PC-9 (cell line): ENCODE measurements around the gene IGFLR1.

Source experiments
- EZH2 ChIP-seq: fragments of 200-600 bp; sonication (generic); IDR thresholded peaks from 2 replicates; pipeline ENCODE4 v1.8.0; 2017; ENCODE audit warnings: antibody characterized with exemption, low read depth
- TF ChIP-seq, protein P1 (sequence below): fragments of 200-600 bp; sonication (generic); conservative IDR thresholded peaks from 2 replicates; pipeline ENCODE4 v1.6.1; 2017; ENCODE audit warnings: mixed run types, antibody characterized with exemption, mild to moderate bottlenecking, moderate library complexity

DNA sequence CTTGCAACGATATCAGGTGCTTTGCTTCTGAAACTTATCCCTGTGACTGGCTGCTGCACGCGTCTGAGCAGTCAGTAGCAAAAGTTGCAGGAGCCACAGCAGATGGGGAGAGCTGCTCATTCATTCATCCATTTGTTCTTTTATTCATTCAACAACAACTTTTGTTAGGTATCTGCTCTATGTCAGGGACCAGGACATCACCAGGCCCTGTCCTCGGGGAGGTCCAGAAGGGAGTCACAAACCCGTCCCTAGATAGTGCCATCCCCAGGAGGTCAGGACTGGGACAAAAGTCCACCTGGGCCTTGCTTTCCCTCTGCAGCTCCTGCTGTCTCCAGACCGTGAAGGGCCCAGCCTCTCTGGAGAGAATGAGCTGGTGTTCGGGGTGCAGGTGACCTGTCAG lies 35.7 kb upstream of the IGFLR1 start:
- TF ChIP-seq, protein P1, sequence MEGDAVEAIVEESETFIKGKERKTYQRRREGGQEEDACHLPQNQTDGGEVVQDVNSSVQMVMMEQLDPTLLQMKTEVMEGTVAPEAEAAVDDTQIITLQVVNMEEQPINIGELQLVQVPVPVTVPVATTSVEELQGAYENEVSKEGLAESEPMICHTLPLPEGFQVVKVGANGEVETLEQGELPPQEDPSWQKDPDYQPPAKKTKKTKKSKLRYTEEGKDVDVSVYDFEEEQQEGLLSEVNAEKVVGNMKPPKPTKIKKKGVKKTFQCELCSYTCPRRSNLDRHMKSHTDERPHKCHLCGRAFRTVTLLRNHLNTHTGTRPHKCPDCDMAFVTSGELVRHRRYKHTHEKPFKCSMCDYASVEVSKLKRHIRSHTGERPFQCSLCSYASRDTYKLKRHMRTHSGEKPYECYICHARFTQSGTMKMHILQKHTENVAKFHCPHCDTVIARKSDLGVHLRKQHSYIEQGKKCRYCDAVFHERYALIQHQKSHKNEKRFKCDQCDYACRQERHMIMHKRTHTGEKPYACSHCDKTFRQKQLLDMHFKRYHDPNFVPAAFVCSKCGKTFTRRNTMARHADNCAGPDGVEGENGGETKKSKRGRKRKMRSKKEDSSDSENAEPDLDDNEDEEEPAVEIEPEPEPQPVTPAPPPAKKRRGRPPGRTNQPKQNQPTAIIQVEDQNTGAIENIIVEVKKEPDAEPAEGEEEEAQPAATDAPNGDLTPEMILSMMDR = no peak
- TF ChIP-seq EZH2 = no peak
